ENCODE data around the gene PLA2G1B. TPM values are rescaled to one million over a fixed set of nuclear protein-coding genes. Genes with fewer than 3 reads are reported as not detected.
A peak's percentile ranks its signal among the peaks of the same experiment; 100 is the strongest.

PLA2G1B gene
- total RNA-seq, 1 donor from 2014 or later: not detected

GRCh38 chr12:120323772-120324171 is 3.8 kb downstream of the PLA2G1B start:
- DNase-seq: no peak

GRCh38 chr12:120321382-120322202 is 6.0 kb downstream of the PLA2G1B start:
- no peak for DNase-seq

- peak; percentile 98 for DNase-seq
Measured at GRCh38 chr12:120317224-120318105, 10.1 kb downstream of the PLA2G1B start.

GRCh38 chr12:120316798-120317223 is 10.8 kb downstream of the PLA2G1B start:
- DNase-seq: no peak

GRCh38 chr12:120314220-120314619 is 13.4 kb downstream of the PLA2G1B start:
- no peak for DNase-seq

- DNase-seq: peak; percentile 95
Measured at GRCh38 chr12:120301962-120302815, 25.4 kb downstream of the PLA2G1B start, which contains the start of gene SIRT4. Gene SIRT4 (plus strand): TSS chr12:120302321. CDS start chr12:120303562, 1,241 bp downstream.

GRCh38 chr12:120292661-120293531 is 34.7 kb downstream of the PLA2G1B start, which contains the start of gene RNU4-1:
Gene RNU4-1 (minus strand): TSS chr12:120293237.
- peak; percentile 94 for DNase-seq

- DNase-seq: no peak
Measured at GRCh38 chr12:120292411-120292660, 35.2 kb downstream of the PLA2G1B start.

- DNase-seq: no peak
Measured at GRCh38 chr12:120290609-120291305, 36.8 kb downstream of the PLA2G1B start.

GRCh38 chr12:120287491-120287890 is 40.1 kb downstream of the PLA2G1B start:
- no peak for DNase-seq

- DNase-seq: peak; percentile 18
Measured at GRCh38 chr12:120286768-120287490, 40.6 kb downstream of the PLA2G1B start.

- no peak for DNase-seq
Measured at GRCh38 chr12:120284381-120284780, 43.2 kb downstream of the PLA2G1B start.

- DNase-seq: no peak
Measured at GRCh38 chr12:120283318-120283717, 44.3 kb downstream of the PLA2G1B start.

- DNase-seq: no peak
Measured at GRCh38 chr12:120278137-120279069, 49.2 kb downstream of the PLA2G1B start.

GRCh38 chr12:120276734-120277133 is 50.8 kb downstream of the PLA2G1B start:
- DNase-seq: no peak
